ENCODE data around the gene SLCO3A1.
"Not testable (repeated sequence)": the region's sequence is repeated elsewhere in the genome, so short reads cannot be mapped to it uniquely, and the experiment has no call there.

The SLCO3A1 gene

GRCh38 chr15:91942720-91943394 lies 89.3 kb downstream of the SLCO3A1 start:
- peak; percentile 71 for DNase-seq

GRCh38 chr15:91944331-91944730 lies 90.8 kb downstream of the SLCO3A1 start:
- DNase-seq, result no peak

GRCh38 chr15:91945385-91945784 lies 91.9 kb downstream of the SLCO3A1 start:
- no peak for DNase-seq

GRCh38 chr15:91946075-91946474 lies 92.6 kb downstream of the SLCO3A1 start:
- DNase-seq, result no peak

- DNase-seq, result no peak
Measured at GRCh38 chr15:91946581-91947292, 93.2 kb downstream of the SLCO3A1 start.

GRCh38 chr15:91947293-91947679 lies 93.8 kb downstream of the SLCO3A1 start:
- DNase-seq, result no peak

- no peak for DNase-seq
Measured at GRCh38 chr15:91947683-91948608, 94.4 kb downstream of the SLCO3A1 start.

GRCh38 chr15:91949361-91949760 lies 95.9 kb downstream of the SLCO3A1 start:
- DNase-seq, result no peak

GRCh38 chr15:91950054-91950453 lies 96.5 kb downstream of the SLCO3A1 start:
- DNase-seq, result no peak

- no peak for DNase-seq
Measured at GRCh38 chr15:91950631-91951329, 97.3 kb downstream of the SLCO3A1 start.

- no peak for DNase-seq
Measured at GRCh38 chr15:91952216-91952615, 98.7 kb downstream of the SLCO3A1 start.

GRCh38 chr15:91953432-91953831 lies 99.9 kb downstream of the SLCO3A1 start:
- DNase-seq, result no peak

- no peak for DNase-seq
Measured at GRCh38 chr15:91954292-91954691, 100.8 kb downstream of the SLCO3A1 start.

- DNase-seq, result no peak
Measured at GRCh38 chr15:91956026-91956723, 102.7 kb downstream of the SLCO3A1 start.

- DNase-seq, result peak; percentile 2
Measured at GRCh38 chr15:91961357-91961756, 107.8 kb downstream of the SLCO3A1 start.

GRCh38 chr15:91963747-91964146 lies 110.2 kb downstream of the SLCO3A1 start:
- not testable (repeated sequence) for DNase-seq

- no peak for DNase-seq
Measured at GRCh38 chr15:91965501-91966193, 112.1 kb downstream of the SLCO3A1 start.

- DNase-seq, result no peak
Measured at GRCh38 chr15:91966194-91966552, 112.7 kb downstream of the SLCO3A1 start.

- DNase-seq, result no peak
Measured at GRCh38 chr15:91967935-91968606, 114.6 kb downstream of the SLCO3A1 start.

- DNase-seq, result no peak
Measured at GRCh38 chr15:91968610-91969009, 115.1 kb downstream of the SLCO3A1 start.

GRCh38 chr15:91970142-91970541 lies 116.6 kb downstream of the SLCO3A1 start:
- DNase-seq, result no peak
